HL-60 (cell line): ENCODE data around the gene TPBGL.

Source experiments
- DNase-seq, 2 experiments: peaks; one replicate each; pipeline ENCODE4 v3.0.0-alpha.2; 2010 to 2020; ENCODE audit warnings: low read depth in 1 of 2, low spot score in 1 of 2
- H3K27ac ChIP-seq: fragments of 250-450 bp; sonication (Bioruptor Pico); replicated peaks from 2 replicates; pipeline ENCODE4 v1.5.1; 2020; ENCODE audit warnings: mild to moderate bottlenecking, moderate library complexity
- H3K27me3 ChIP-seq: fragments of 250-450 bp; sonication (Bioruptor Pico); 2 replicates; pipeline ENCODE4 v1.5.1; 2021; ENCODE audit warnings: mild to moderate bottlenecking, moderate library complexity; ENCODE audit not compliant: insufficient read depth, poor library complexity, severe bottlenecking
- H3K4me3 ChIP-seq: replicated peaks from 2 replicates; pipeline ENCODE4 v1.5.1; 2011; ENCODE audit warnings: mild to moderate bottlenecking, control low read depth, low read length; ENCODE audit not compliant: insufficient read depth
- CTCF ChIP-seq: IDR thresholded peaks from one replicate; pipeline ENCODE4 v1.5.1; 2011; ENCODE audit warnings: low read length, control low read depth, inconsistent platforms; ENCODE audit not compliant: insufficient read depth
- GABPA ChIP-seq: IDR thresholded peaks from 2 replicates; pipeline ENCODE4 v1.6.1; 2012; ENCODE audit warnings: low read depth
- POLR2AphosphoS5 ChIP-seq: IDR thresholded peaks from 2 replicates; pipeline ENCODE4 v1.6.1; 2012; ENCODE audit warnings: low read depth
- REST ChIP-seq: IDR thresholded peaks from 2 replicates; pipeline ENCODE4 v1.6.1; 2012; ENCODE audit warnings: low read depth; ENCODE audit not compliant: insufficient replicate concordance
- SPI1 ChIP-seq: IDR thresholded peaks from 2 replicates; pipeline ENCODE4 v1.6.1; 2012; ENCODE audit warnings: low read depth, mild to moderate bottlenecking, borderline replicate concordance

The TPBGL gene

GRCh38 chr11:75194147-75194546 lies 46.4 kb upstream of the TPBGL start:
- DNase-seq = no peak
- TF ChIP-seq SPI1 (no peak), CTCF (no peak), POLR2AphosphoS5 (no peak), GABPA (no peak), REST (no peak)
- Histone ChIP-seq H3K4me3 (no peak overlapping the region), H3K27me3 (no peaks in the 10 kb centered on the region), H3K27ac (no peak overlapping the region)

- no peak overlapping the region for H3K27ac ChIP-seq
- H3K27me3 ChIP-seq = no peaks in the 10 kb centered on the region
- no peak overlapping the region for H3K4me3 ChIP-seq
- TF ChIP-seq CTCF (no peak), SPI1 (no peak), POLR2AphosphoS5 (no peak), REST (no peak)
- no peak for DNase-seq
These were observed 45.2 kb upstream of the TPBGL start for GRCh38 chr11:75195167-75195962.

- no peak overlapping the region for H3K4me3 ChIP-seq
- TF ChIP-seq REST = no peak
- TF ChIP-seq SPI1 = no peak
- no peak for TF ChIP-seq CTCF
- TF ChIP-seq POLR2AphosphoS5 = no peak
- TF ChIP-seq GABPA = no peak
- no peaks in the 10 kb centered on the region for H3K27me3 ChIP-seq
- no peak overlapping the region for H3K27ac ChIP-seq
- DNase-seq = no peak
These were observed 44.1 kb upstream of the TPBGL start for GRCh38 chr11:75196426-75196825.
